Keratinocyte (primary cell): ENCODE data around the gene C17orf113. TPM values are rescaled to one million over a fixed set of nuclear protein-coding genes. Genes with fewer than 3 reads are reported as not detected.

Experiments
- DNase-seq: peaks from one replicate; pipeline ENCODE4 v3.0.0-alpha.2; 2011; ENCODE audit warnings: low read depth, missing footprints, low spot score
- FAIRE-seq: peaks from 2 replicates; lab custom pipeline; 2011; peaks lifted over from hg19 to GRCh38; lab: Jason Lieb, UNC
- H2AFZ ChIP-seq: 2 replicates; pipeline ENCODE4 v1.6.0; 2012; ENCODE audit warnings: low read length, control low read depth, inconsistent platforms; ENCODE audit not compliant: control insufficient read depth
- H3K27ac ChIP-seq: 2 replicates; pipeline ENCODE4 v1.5.1; 2011; ENCODE audit warnings: low read length; ENCODE audit not compliant: control insufficient read depth, insufficient read depth
- H3K27me3 ChIP-seq: 3 replicates; pipeline ENCODE4 v1.6.0; 2011; ENCODE audit warnings: low read length; ENCODE audit not compliant: control insufficient read depth, insufficient read depth; ENCODE audit errors: extremely low read depth
- H3K36me3 ChIP-seq, 2 experiments: 2 replicates in 1 of 2; 3 replicates in 1 of 2; pipeline ENCODE4 v1.5.1; 2011; ENCODE audit warnings: low read length in 2 of 2, mild to moderate bottlenecking in 1 of 2; ENCODE audit not compliant: control insufficient read depth in 2 of 2, insufficient read depth in 2 of 2; ENCODE audit errors: extremely low read depth in 1 of 2
- H3K4me1 ChIP-seq: 3 replicates; pipeline ENCODE4 v1.5.1; 2011; ENCODE audit warnings: low read length; ENCODE audit not compliant: control insufficient read depth, insufficient read depth; ENCODE audit errors: extremely low read depth
- H3K4me2 ChIP-seq: 3 replicates; pipeline ENCODE4 v1.6.0; 2011; ENCODE audit warnings: low read depth, low read length; ENCODE audit not compliant: control insufficient read depth, insufficient read depth; ENCODE audit errors: extremely low read depth
- H3K4me3 ChIP-seq, 3 experiments: fragments of 200-600 bp in 1 of 3; sonication (generic) in 1 of 3; 2 replicates in 2 of 3; 3 replicates in 1 of 3; pipeline ENCODE4 v1.5.1; 2011 to 2016; ENCODE audit warnings: low read length in 3 of 3, mild to moderate bottlenecking in 3 of 3, control low read depth in 2 of 3, inconsistent platforms in 1 of 3, low read depth in 1 of 3, mixed read lengths in 1 of 3, mixed run types in 1 of 3, moderate library complexity in 1 of 3; ENCODE audit not compliant: control insufficient read depth in 2 of 3, insufficient read depth in 2 of 3; ENCODE audit errors: extremely low read depth in 1 of 3
- H3K79me2 ChIP-seq: 2 replicates; pipeline ENCODE4 v1.6.0; 2012; ENCODE audit warnings: low read length; ENCODE audit not compliant: control insufficient read depth, insufficient read depth
- H3K9ac ChIP-seq: 3 replicates; pipeline ENCODE4 v1.6.0; 2011; ENCODE audit warnings: low read length; ENCODE audit not compliant: control insufficient read depth, insufficient read depth; ENCODE audit errors: extremely low read depth
- H3K9me1 ChIP-seq: 3 replicates; pipeline ENCODE4 v1.6.0; 2011; ENCODE audit warnings: low read length; ENCODE audit not compliant: control insufficient read depth, insufficient read depth; ENCODE audit errors: extremely low read depth
- H3K9me3 ChIP-seq: 2 replicates; pipeline ENCODE4 v1.5.1; 2012; ENCODE audit warnings: low read depth, low read length; ENCODE audit not compliant: control insufficient read depth
- H4K20me1 ChIP-seq: 3 replicates; pipeline ENCODE4 v1.6.0; 2011; ENCODE audit warnings: low read length; ENCODE audit not compliant: control insufficient read depth, insufficient read depth; ENCODE audit errors: extremely low read depth
- CTCF ChIP-seq, 3 experiments: IDR thresholded peaks in 1 of 3; conservative IDR thresholded peaks in 1 of 3; optimal IDR thresholded peaks in 1 of 3; 2 replicates in 2 of 3; 3 replicates in 1 of 3; pipeline versions ENCODE3 to v1.5.1; 2011; ENCODE audit warnings: low read length in 3 of 3, mild to moderate bottlenecking in 3 of 3, moderate library complexity in 2 of 3, control low read depth in 1 of 3, inconsistent platforms in 1 of 3; ENCODE audit not compliant: insufficient read depth in 2 of 3; ENCODE audit errors: extremely low read depth in 1 of 3
- EZH2 ChIP-seq: IDR thresholded peaks from one replicate; pipeline ENCODE4 v1.6.1; 2012; ENCODE audit warnings: inconsistent platforms, mild to moderate bottlenecking, low read length, moderate library complexity
- dilution Hi-C: fragments of 300-500 bp; cut with MboI; formaldehyde crosslinking; loops from one replicate; pipeline ENCODE4 v1.7.0; 2020; ENCODE audit warnings: low sequenced_read_pairs; ENCODE audit not compliant: extremely low pct_ligation_motif_present
- polyA plus RNA-seq, 5 experiments: library from polyadenylated mRNA; depleted of rRNA in 3 of 5; stranded (reverse) in 3 of 5; stranded (forward) in 1 of 5; unstranded in 1 of 5; fragments of >200 nt; gene quantifications; 1 replicate in 1 of 5; 2 replicates in 3 of 5; 3 replicates in 1 of 5; pipeline versions ENCODE4 v1.2.1 to v1.2.3, GENCODE V29; 2011 to 2012; ENCODE audit warnings: missing spikeins in 2 of 5, low read depth in 1 of 5, low replicate concordance in 1 of 5

Gene C17orf113
- polyA plus RNA-seq, 1 donor (not counting 4 experiments of a cell fraction or from before 2014, with no cell fraction given): 0.12 TPM

GRCh38 chr17:42038221-42038973 lies 12.0 kb downstream of the C17orf113 start:
- FAIRE-seq: no peak

GRCh38 chr17:42034059-42034458 lies 16.3 kb downstream of the C17orf113 start:
- Histone ChIP-seq H3K36me3 (no peaks in the 10 kb centered on the region), H3K27me3 (no peaks in the 10 kb centered on the region), H3K4me1 (peaks cover 7% of the 10 kb centered on the region), H3K4me3 (no peak overlapping the region), H3K79me2 (no peaks in the 10 kb centered on the region), H2AFZ (no peak overlapping the region), H3K9ac (no peak overlapping the region), H3K9me3 (no peaks in the 10 kb centered on the region), H3K27ac (no peak overlapping the region), H4K20me1 (no peaks in the 10 kb centered on the region), H3K9me1 (no peaks in the 10 kb centered on the region), H3K4me2 (no peak overlapping the region)
- no peak for DNase-seq
- FAIRE-seq: no peak
- dilution Hi-C loops: no loop called here
- TF ChIP-seq EZH2 (no peak), CTCF (optimal IDR thresholded peaks at IDR 0.05 in 1 of 3, IDR thresholded peaks at IDR 0.05 in 1 of 3, conservative IDR thresholded peaks at IDR 0.05 in 1 of 3; ENCODE audit: extremely low read depth in 1 of 3, insufficient read depth in 2 of 3, low read length in 3 of 3) (no peak)

More at GRCh38 chr17:42038221-42038973, 12.0 kb downstream of the C17orf113 start:
- DNase-seq: no peak
- H3K4me2 ChIP-seq: no peak overlapping the region
- dilution Hi-C loops: no loop called here
- H3K79me2 ChIP-seq: no peaks in the 10 kb centered on the region
- no peaks in the 10 kb centered on the region for H3K36me3 ChIP-seq
- H3K27ac ChIP-seq: no peak overlapping the region
- no peaks in the 10 kb centered on the region for H3K9me3 ChIP-seq
- H2AFZ ChIP-seq: no peak overlapping the region
- peaks cover 7% of the 10 kb centered on the region for H3K4me1 ChIP-seq
- H3K9me1 ChIP-seq: no peaks in the 10 kb centered on the region
- H3K9ac ChIP-seq: no peak overlapping the region
- TF ChIP-seq CTCF (optimal IDR thresholded peaks at IDR 0.05 in 1 of 3, IDR thresholded peaks at IDR 0.05 in 1 of 3, conservative IDR thresholded peaks at IDR 0.05 in 1 of 3; ENCODE audit: extremely low read depth in 1 of 3, insufficient read depth in 2 of 3, low read length in 3 of 3) (no peak), EZH2 (no peak)
- H3K4me3 ChIP-seq: no peak overlapping the region
- no peaks in the 10 kb centered on the region for H3K27me3 ChIP-seq
- no peaks in the 10 kb centered on the region for H4K20me1 ChIP-seq
